T-helper 1 cell (primary cell): ENCODE data around the gene HDAC4.

Source experiments
- DNase-seq, 5 donors: peaks; one replicate each; pipeline ENCODE4 v3.0.0-alpha.2; 2012 to 2020

Gene HDAC4

DNA sequence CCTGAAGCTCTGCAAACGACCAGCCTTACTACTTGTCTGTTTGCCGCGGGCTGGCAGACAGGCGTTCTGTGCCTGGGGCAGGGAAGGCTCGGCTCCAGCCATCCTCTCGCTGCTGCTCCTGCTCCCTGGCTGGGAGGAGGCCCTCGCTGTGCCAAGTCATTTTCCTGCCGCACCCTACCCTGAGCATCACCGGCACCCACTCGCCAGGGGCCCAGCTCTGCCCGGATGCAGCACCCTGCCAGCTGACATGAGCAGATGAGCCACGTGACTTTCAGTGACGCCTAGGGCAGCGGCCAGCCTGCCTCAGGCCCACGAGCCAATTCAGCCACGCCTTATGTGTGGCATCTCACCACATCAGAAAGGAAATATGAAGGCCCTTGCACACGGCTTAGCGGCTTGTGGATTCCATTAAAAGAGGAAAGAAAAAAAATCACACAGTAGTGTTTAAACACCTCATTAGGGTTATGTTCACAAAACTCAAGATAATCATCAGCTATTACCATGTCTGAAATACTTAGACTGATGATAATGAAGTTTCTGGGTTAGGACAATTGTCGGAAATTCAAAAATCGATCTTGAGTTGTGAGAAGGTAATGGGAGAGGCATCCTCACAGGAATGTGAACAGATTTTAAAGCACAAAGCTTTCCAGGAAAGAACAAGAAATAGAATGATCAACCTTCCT, 302.4 kb downstream of the HDAC4 start:
- no peak for DNase-seq

DNA sequence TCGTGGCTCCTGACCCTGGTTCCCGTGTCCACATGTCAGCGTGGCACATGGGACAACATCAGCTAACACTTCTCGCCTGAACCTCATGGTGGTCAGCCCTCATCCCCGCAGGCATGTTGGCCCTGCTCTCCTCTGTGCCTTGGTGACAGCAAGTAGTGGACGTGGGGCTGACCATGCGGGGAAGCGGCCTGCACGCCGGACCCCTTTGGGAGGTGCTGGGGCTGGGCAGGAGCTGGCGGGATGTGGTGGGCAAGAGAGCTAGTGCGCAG, 303.5 kb downstream of the HDAC4 start:
- no peak for DNase-seq

DNA sequence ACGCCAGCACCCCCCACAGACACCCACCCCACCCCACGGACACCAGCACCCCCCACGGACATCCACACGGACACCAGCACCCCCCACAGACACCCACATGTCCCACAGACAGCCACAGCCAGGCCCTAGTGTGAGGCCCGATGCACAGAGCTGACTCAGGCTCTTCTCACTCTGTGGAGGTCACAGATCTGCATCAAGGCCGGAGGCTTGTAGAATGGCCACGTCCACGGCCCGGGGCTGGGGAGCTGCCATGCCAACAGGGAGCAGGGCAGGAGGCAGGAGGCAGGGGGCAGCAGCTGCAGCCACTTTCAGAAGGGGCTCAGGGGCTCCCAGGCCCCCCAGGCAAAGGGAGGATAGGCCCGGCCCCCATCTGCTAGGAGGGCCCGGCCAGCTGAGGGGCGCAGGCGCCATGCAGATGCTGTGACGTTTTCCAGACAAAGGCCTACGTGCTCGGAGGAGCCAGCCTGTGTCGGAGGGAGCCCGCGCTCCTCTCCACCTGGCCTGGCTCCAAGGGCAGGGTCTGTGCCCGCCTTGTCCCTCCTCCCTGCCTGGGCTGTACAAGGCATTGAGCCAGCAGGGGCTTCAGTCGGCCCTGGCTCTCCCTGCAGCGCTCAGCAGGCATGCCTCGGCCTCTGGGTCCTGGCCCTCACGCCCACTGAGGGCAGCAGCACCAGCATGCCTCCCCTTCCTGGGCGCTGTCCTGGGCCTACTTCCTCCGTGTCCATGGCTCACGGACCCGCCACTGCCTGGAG, 304.0 kb downstream of the HDAC4 start:
- no peak for DNase-seq

DNA sequence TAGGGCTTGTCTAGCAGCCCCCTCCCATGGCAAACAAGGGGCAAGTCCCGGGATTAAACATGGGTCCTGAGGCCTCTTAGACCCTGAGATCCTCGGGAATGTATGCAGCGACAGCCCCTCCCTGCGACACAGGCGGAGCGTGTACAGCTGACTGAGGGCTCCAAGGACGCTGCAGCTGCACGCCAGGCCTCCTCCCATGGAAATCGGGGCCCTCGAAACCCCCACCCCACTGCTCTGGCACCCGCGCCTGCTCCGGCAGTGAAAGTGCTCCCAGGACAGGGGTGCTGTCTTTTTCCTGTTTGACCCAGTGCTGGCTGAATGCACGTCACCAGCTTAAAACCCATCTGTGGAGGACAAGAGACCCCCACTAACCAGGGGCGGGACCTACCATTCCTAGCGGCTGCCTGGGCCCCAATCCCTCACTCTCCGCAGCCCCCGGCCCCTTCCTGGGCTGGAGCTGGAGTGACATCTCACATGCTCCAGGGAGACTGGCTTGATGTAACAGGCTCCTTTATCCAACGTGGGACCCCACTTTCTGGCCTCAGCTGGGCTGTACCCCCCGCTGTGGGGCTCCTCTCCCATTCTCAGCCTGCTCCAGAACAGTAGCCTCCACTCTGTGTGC, 305.2 kb downstream of the HDAC4 start:
- no peak for DNase-seq

DNA sequence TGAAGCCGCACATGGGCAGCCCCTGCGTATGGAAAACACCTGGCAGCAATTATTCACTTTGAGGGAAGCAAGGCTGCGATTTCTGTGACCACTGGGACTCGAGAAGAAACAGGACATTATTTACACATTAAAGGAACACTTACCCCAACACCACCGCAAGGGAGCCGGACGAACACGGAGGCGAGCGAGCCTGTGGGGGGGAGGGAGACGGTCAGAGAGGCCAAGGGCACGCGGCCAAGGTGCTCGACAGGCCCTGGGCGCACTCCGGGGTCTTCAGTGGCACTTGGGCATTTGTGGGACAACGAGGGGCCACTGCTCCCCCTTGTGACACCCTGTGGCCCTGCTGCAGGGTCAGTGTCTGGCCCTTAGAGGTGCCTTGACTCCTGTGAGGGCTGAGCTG, 306.0 kb downstream of the HDAC4 start:
- no peak for DNase-seq

DNA sequence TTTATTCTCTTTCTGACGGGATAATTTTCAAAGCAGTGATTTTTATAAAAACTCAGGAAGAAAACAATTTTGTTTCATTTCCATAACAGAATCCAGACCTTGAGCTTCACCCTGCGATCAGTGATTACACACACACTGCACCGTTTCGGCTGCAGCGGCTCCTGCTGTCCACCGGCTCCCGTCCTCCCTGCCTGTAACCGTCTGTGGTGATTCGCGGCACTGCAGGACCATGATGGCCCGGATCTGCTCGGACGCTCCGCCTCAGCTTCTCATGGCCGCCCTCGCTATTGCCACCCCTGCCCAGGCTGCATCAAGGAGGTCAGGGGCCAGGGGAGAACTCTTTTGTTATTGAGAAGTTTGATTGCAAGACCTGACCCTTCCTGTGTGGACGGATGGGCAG, 306.9 kb downstream of the HDAC4 start:
- DNase-seq: no peak

DNA sequence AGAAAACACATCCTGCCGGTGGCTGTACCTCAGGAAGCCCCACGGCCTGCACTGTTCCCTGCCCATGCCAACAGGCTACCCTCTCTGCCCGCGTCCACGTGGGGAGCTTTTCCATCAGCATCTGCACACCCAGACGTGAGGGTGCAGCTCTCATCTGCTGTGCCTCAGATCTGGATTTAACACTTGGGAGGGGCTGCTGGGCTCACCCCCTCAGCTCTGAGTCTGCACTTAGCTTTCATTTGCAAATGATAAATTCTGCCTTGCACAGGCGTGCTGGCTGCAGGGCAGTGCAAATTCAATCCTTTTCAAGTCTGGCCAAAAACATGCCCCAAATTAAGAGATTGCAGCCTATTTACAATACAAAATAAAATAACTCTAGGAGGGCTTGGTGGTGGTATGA, 307.3 kb downstream of the HDAC4 start:
- no peak for DNase-seq

DNA sequence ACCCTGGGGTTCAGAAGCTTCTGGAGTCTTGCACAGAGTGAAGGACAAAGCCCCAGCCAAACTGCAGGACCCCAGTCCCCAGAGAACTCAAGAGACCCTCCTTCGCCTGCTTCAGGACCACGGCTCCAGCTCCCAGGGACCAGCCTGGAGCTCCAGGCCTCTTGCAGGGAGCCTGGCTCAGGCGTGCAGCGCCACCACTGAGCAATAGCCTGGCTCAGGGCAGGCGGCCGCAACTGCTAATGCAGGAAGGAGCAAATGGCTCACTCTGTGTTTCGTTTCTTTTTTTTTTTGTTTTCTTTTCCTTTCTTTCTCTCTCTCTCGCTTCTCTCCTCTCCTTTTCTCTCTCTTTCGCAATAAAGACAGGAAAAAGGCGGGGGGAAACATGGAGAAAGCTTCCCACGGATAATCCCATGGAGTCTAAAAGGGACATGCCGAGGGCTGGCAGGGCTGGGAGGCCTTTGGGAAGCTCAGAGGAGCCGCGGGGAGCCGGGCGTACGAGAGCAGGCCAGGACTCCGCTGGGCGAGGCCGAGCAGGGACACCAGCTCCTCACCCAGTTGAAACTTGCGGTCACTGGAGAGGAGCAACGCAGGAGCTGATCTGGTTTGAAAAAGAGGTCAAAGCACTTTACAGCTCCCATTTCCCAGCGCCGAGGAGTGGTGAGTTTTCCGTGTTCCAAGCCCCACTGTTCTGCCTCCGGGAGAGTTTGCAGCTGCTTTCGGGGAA, 308.1 kb downstream of the HDAC4 start:
- no peak for DNase-seq

DNA sequence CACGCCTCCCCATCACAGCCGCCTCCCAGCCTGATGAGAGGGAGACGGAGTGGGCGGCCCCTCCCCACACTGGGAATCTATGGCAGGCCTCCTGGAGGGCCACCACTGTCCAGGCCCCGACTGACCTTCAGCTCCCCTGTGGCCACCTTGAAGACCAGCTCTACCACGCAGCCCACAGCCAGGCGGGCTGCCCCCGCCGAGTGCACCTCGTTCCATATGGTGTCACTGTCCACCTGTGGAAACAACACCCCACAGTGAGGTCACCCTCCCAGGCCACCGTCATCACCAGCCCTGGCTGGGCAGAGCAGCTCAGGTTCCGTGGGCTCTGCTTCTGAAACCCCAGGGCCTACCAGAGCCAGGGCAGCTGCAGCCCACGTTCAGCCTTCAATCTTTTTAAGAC, 310.9 kb downstream of the HDAC4 start:
- DNase-seq: no peak

DNA sequence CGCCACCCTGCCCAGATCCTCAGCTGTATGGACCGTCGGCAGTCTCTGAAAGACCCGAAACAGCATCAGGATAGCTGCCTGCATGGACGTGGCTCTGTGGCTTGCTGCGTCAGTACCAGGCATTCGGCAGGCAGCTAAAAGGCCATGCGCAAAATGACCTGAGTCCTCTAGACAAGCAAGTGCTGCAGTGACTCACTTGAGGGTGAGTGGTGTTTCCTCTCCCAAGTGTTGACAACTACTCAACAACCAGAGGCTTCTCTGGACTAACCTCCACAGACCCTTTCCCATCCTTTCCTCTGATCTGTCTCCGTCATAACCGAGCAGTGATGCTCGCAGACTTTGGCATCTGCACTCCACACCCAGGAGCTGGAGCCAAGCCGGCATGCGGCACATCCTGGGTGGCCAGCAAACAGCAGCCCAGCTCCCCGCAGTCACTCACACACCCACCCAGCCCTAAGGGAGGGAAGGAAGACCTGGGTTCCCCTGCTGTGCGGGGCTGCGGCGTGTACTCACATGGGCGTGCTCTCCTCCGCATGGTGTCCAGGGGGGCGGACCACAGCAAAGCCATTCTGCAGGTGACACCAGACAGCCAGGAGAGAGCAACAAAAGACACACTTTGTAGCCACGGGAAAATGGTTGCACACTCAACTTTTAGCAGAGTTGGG, 313.6 kb downstream of the HDAC4 start:
- no peak for DNase-seq

DNA sequence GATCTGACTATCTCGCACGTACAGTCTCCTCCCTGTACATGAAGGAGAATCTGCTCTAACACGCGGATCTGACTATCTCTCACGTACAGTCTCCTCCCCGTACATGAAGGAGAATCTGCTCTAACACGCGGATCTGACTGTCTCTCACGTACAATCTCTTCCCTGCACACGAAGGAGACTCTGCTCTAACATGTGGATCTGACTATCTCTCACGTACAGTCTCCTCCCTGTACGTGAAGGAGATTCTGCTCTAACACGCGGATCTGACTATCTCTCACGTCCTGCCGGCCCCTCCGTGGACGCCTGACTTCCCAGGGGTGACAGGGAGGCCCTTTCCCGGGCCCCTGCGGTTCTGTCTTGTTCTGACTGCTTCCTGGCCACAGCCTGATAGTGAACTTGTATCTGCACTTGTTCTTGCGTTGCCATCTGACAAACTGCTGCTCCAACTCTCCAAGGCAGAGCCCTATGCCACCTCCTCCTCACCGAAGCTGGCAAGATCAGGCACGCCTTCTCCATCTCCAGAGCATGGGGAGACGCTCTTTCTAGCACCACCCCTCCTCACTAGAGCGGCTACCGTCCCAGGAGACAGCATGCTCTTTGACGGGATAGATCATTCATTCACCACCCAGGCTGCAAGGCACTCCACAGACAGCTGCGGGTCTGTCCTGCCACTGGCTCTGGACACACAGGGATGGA, 314.3 kb downstream of the HDAC4 start:
- DNase-seq: no peak

DNA sequence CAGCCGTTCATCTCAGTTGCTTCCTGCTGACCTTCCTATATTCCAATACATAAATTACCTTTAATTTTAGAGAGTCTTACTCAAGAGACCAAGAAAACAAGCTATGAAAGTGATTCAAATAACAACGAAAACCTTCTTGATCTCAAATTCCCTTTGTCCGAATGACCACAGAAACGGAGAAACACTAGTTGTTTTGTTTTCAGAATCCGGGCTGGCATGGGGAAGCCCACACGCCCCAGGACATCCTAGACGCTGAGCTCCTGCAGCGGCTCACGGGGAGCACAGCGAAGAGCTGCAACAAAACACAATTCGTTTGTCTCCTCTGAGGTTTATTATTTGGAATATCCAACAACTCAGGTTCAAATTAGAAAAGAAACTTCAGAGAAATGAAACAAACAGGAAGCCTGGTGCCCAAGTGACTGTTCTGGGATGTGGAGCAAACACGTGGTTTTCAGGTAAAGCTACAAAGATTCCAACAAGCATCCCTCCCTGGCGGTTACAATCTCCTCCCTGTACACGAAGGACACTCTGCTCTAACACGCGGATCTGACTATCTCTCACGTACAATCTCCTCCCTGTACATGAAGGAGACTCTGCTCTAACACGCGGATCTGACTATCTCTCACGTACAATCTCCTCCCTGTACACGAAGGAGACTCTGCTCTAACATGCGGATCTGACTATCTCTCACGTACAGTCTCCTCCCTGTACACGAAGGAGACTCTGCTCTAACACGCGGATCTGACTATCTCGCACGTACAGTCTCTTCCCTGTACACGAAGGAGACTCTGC, 315.4 kb downstream of the HDAC4 start:
- no peak for DNase-seq

DNA sequence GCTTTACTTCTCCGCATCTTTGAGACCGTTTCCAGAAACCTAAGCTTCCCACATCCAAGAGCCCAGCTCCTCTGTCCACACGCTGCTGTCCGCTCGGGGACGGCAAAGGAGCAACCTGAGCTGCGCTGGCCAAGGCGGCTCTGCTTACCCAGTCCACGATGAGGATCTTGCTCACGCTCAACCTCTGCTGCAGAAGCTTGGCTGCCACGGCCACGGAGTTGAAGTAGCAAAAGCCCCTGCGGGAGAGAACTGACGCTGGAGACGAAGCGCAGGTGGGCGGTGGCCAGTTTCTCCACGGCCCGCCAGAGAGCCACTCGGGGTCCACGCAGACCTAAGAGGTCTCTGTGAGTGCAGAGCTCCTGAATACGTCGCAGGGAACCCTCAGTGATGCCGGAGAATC, 316.8 kb downstream of the HDAC4 start:
- DNase-seq: no peak

DNA sequence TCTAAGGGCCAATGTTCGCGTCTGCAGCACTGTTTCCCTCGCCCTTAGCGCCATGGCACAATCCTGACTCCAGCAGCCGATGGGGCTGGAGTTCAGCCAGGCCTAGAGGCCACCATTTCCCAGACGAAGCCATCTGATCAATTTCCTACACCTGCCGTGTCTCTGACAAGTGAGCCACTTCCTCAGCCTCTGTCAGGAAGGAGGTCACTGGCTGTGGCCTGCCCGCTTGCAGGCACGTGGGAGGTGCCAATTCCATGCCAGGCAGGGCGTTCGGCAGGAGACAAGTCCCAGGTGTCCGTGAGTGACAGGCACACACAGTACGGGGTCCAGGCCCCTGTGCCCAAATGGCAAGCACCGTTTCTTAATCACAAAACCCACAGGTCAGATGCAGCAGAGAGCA, 318.4 kb downstream of the HDAC4 start:
- DNase-seq: no peak

DNA sequence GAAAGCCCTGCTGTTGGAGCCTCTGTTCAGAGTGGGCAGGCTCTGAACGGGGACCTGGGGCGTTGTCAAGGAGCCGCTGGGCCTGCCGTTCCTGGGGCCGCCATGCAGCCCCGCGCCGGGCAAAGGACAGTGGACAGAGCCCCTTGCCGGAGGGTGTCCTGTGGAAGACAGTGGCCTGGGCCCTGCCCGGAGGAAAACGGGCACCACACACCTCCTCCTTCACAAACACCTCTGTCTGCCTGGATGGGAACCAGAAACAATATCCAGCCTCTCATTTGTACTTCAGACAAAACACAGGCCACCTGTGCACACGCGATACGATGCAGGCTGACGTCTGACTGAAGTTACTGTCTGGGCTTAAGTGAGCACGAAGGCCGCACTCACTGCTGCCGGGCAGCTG, 319.2 kb downstream of the HDAC4 start:
- DNase-seq: no peak

DNA sequence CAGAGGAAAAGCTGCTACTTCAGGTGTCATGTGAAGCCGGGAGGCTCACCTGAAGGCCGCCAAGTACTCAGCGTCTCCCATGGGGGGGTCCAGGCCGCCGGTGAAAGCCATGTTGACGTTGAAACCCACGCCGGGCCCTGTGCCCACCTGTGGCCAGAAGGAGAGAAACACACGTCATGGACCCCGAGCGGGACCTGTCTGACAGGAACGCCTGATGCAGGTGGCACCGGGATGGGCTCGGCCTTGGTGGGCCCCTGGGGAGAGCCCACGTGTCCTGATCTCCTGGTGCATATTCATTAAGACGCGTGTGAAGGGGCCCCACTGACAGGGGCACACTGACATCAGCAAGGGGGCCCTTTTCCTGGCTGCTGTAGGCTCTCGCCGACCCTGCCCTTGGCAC, 319.8 kb downstream of the HDAC4 start:
- DNase-seq: no peak

DNA sequence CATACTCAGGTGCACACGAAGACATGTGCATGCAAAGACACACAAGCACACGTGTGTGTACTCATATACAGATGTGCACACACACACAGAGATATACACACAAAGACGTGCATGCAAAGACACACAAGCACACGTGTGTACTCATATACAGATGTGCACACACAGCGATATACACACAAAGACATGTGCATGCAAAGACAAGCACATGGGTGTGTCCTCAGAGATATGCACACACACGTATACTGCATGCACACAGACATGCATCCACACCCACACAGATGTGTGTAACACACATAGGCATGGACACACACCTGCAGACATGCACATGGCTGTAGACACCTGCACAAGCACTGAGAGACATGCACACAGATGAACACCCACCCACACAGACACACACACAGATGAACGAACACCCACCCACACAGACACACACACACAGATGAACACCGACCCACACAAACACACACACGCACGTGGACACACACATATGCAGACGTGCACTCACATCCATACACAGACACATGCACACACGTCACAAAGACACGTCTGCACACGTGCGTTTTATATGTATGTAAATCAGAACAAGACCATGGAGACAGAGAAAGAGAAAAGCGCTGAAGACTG, 321.0 kb downstream of the HDAC4 start:
- no peak for DNase-seq

DNA sequence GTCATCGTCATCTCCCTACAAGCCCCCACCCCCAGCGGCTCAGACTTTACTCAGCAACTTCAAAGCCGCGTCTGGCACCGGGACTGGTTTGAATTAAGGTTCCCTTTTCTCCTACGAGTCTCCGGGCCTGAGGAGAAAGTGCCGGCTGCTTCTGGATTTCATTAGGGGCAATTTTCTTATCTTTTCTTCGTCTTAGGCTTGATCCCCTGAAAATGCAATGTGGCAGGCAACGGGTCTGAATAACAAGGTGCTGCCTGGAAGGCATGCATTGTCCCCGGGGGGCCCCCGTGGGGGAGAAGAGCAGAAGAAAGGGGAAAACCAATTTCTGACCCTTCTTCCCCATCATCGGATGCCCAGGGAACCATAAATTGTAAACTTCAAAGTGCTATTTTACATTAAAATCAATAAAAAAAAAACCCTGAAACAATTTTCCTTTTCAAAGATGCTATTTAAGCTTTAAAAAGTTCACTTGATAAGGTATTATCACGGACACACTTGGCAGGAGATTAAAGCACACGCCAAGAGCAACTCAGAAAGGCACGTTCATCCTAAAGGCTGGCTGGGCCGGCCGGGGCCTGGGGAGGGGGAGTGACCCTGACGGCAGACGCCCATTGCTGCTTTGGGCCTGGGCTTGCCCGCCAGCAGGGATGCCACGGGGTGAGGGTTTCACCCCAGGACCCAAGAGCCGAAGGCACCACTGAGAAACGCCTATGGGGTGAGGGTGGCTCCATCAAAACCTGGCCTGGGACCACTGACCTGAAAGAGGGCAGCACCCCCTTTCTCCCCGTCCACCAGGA, 322.5 kb downstream of the HDAC4 start:
- DNase-seq: no peak

DNA sequence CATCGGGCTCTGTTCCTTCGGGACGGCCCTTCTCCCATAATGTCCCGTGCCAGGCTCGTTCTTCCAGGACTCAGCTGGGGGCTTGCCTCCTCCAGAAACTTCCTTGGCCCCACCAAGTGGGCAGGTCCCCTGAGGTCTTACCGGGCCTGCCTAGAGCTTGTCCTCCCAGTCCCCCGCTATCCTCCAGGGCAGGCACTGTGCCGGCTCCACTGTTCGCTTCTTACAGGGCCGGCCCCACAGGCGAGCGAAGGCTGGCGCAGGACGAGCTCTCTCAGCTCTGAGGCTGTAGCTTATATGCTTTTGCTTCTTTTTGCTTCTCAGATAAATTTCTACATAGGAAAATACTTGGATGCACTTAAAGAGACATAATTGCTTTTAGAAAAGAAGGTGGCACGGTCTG, 323.6 kb downstream of the HDAC4 start:
- DNase-seq: no peak
